Upper lobe of left lung (tissue), 6 donors: ENCODE measurements around the gene SH3PXD2A. TPM values are rescaled to one million over a fixed set of nuclear protein-coding genes. Genes with fewer than 3 reads are reported as not detected.

ENCODE experiments used
- ATAC-seq, 2 donors: fragments of 200-7000 bp; cut with Tn5 transposase; one replicate each; pipeline ENCODE4 v1.9.1; 2022; ENCODE audit warnings: mild to moderate bottlenecking in 2 of 2, moderate library complexity in 2 of 2; ENCODE audit not compliant: low FRiP score in 2 of 2
- DNase-seq, 2 donors: peaks; one replicate each; pipeline ENCODE4 v3.0.0-alpha.2; 2019 to 2020
- H3K27ac ChIP-seq, 4 donors: fragments of 200-600 bp; sonication (generic); one replicate each; pipeline ENCODE4 v1.5.1; 2016 to 2019
- H3K27me3 ChIP-seq, 4 donors: fragments of 200-600 bp; sonication (generic); one replicate each; pipeline ENCODE4 v1.5.1; 2017 to 2019
- H3K36me3 ChIP-seq, 4 donors: fragments of 200-600 bp; sonication (generic); one replicate each; pipeline ENCODE4 v1.5.1; 2016 to 2019
- H3K4me1 ChIP-seq, 4 donors: fragments of 200-600 bp; sonication (generic); one replicate each; pipeline ENCODE4 v1.5.1; 2018 to 2019
- H3K4me3 ChIP-seq, 4 donors: fragments of 200-600 bp; sonication (generic); one replicate each; pipeline ENCODE4 v1.5.1; 2017 to 2019; ENCODE audit warnings: mild to moderate bottlenecking in 2 of 4, moderate library complexity in 1 of 4
- H3K9me3 ChIP-seq, 4 donors: fragments of 200-600 bp; sonication (generic); one replicate each; pipeline ENCODE4 v1.5.1; 2018 to 2019
- CTCF ChIP-seq, 6 experiments: fragments of 450-650 bp in 4 of 6; fragments of 200-600 bp in 2 of 6; sonication (generic) in 2 of 6; IDR thresholded peaks; one replicate each; pipeline ENCODE4 v1.5.1; 2016 to 2019; ENCODE audit warnings: antibody characterized with exemption in 6 of 6
- EP300 ChIP-seq, 4 donors: sonication (generic); formaldehyde crosslinking; IDR thresholded peaks; one replicate each; pipeline ENCODE4 v1.5.1; 2017; ENCODE audit warnings: antibody characterized with exemption in 4 of 4, control low read depth in 2 of 4
- POLR2A ChIP-seq, 4 donors: fragments of 450-650 bp; IDR thresholded peaks; one replicate each; pipeline ENCODE4 v1.5.1; 2016 to 2017; ENCODE audit warnings: antibody characterized with exemption in 4 of 4, mild to moderate bottlenecking in 2 of 4
- POLR2AphosphoS5 ChIP-seq, 2 donors: sonication (generic); formaldehyde crosslinking; IDR thresholded peaks; one replicate each; pipeline ENCODE4 v1.5.1; 2017; ENCODE audit warnings: antibody characterized with exemption in 2 of 2
- WGBS, 2 donors: methylation state at CpG; one replicate each; pipeline ENCODE4 v1.1.5; 2017 to 2018; 5-methylcytosine and 5-hydroxymethylcytosine counted together
- total RNA-seq, 6 donors: library from RNA; depleted of rRNA in 4 of 6; stranded (reverse); fragments of >200 nt in 4 of 6; gene quantifications; one replicate each; pipeline versions ENCODE4 v1.1.0 to v1.2.1, GENCODE V29; 2016 to 2021
- donor health status: DM: no; HTN: no; CAD: no; lungs with moderate emphysema.
- donor health status: DM: no; HTN: yes; CAD: no; lungs with severe emphysema.

SH3PXD2A gene
- total RNA-seq, 6 donors from 2014 or later: 19.6 to 42.2 (median 30.8) TPM

- Histone ChIP-seq H3K36me3 (no peaks in the 10 kb centered on the region), H3K27ac (no peak overlapping the region), H3K9me3 (no peaks in the 10 kb centered on the region), H3K4me1 (peaks cover 7 to 16% (median 10%) of the 10 kb centered on the region in 4 donors), H3K4me3 (no peak overlapping the region), H3K27me3 (peaks cover 0 to 6% (median 0%) of the 10 kb centered on the region in 4 donors)
- WGBS, 2 donors: 86 to 92% methylated on average over 14 to 20 of the region's 20 CpGs
- TF ChIP-seq POLR2A (IDR thresholded peaks at IDR 0.05) (no peak), CTCF (IDR thresholded peaks at IDR 0.05) (no peak), POLR2AphosphoS5 (IDR thresholded peaks at IDR 0.05) (no peak), EP300 (IDR thresholded peaks at IDR 0.05) (no peak)
- DNase-seq (no peak), ATAC-seq (no peak)
These were observed 302.3 kb downstream of the SH3PXD2A start for GRCh38 chr10:103552856-103553742.

- TF ChIP-seq POLR2AphosphoS5 (IDR thresholded peaks at IDR 0.05) (peak in 1 of 2 donors; percentile 41), POLR2A (IDR thresholded peaks at IDR 0.05) (no peak)
- WGBS, 2 donors: 42 to 52% methylated on average over 8 to 10 of the region's 10 CpGs
- H3K4me1 ChIP-seq: peaks cover 7 to 16% (median 10%) of the 10 kb centered on the region in 4 donors
- no peak overlapping the region for H3K27ac ChIP-seq
- DNase-seq: peak in 1 of 2 donors; percentile 46
- H3K4me3 ChIP-seq: no peak overlapping the region
- peaks cover 0 to 6% (median 0%) of the 10 kb centered on the region in 4 donors for H3K27me3 ChIP-seq
- peak in 1 of 2 donors; percentile 65 for ATAC-seq
- no peaks in the 10 kb centered on the region for H3K9me3 ChIP-seq
- no peaks in the 10 kb centered on the region for H3K36me3 ChIP-seq
These were observed 303.5 kb downstream of the SH3PXD2A start for GRCh38 chr10:103551619-103552602.

GRCh38 chr10:103550229-103550628 lies 305.1 kb downstream of the SH3PXD2A start:
- Histone ChIP-seq H3K36me3 (no peaks in the 10 kb centered on the region), H3K9me3 (no peaks in the 10 kb centered on the region), H3K27me3 (no peaks in the 10 kb centered on the region), H3K4me3 (no peak overlapping the region), H3K4me1 (peaks cover 1 to 7% (median 3%) of the 10 kb centered on the region in 4 donors), H3K27ac (no peak overlapping the region)
- DNase-seq (no peak), ATAC-seq (no peak)
- TF ChIP-seq POLR2A (IDR thresholded peaks at IDR 0.05): no peak
- no peak for TF ChIP-seq POLR2AphosphoS5 (IDR thresholded peaks at IDR 0.05)
- TF ChIP-seq EP300 (IDR thresholded peaks at IDR 0.05): no peak
- no peak for TF ChIP-seq CTCF (IDR thresholded peaks at IDR 0.05)
- WGBS, 2 donors: 100% methylated on average over 1 of the region's 1 CpG

- DNase-seq: no peak
- no peaks in the 10 kb centered on the region for H3K9me3 ChIP-seq
- 77 to 87% methylated on average over 3 of the region's 3 CpGs for WGBS, 2 donors
These were observed 306.1 kb downstream of the SH3PXD2A start for GRCh38 chr10:103549349-103549685.

GRCh38 chr10:103548581-103549348 lies 306.6 kb downstream of the SH3PXD2A start:
- H3K4me1 ChIP-seq: no peaks in the 10 kb centered on the region
- H3K27ac ChIP-seq: no peak overlapping the region
- no peak for ATAC-seq

More at GRCh38 chr10:103549349-103549685, 306.1 kb downstream of the SH3PXD2A start:
- no peak overlapping the region for H3K27ac ChIP-seq
- no peak for ATAC-seq
- no peak overlapping the region for H3K4me3 ChIP-seq
- no peaks in the 10 kb centered on the region for H3K27me3 ChIP-seq
- H3K4me1 ChIP-seq: no peaks in the 10 kb centered on the region
- no peak for TF ChIP-seq EP300 (IDR thresholded peaks at IDR 0.05)
- no peaks in the 10 kb centered on the region for H3K36me3 ChIP-seq

More at GRCh38 chr10:103548581-103549348, 306.6 kb downstream of the SH3PXD2A start:
- TF ChIP-seq POLR2A (IDR thresholded peaks at IDR 0.05) (no peak), POLR2AphosphoS5 (IDR thresholded peaks at IDR 0.05) (no peak), CTCF (IDR thresholded peaks at IDR 0.05) (no peak), EP300 (IDR thresholded peaks at IDR 0.05) (no peak)
- DNase-seq: no peak
- 86 to 88% methylated on average over 10 to 12 of the region's 12 CpGs for WGBS, 2 donors
- no peaks in the 10 kb centered on the region for H3K36me3 ChIP-seq
- H3K27me3 ChIP-seq: no peaks in the 10 kb centered on the region
- no peaks in the 10 kb centered on the region for H3K9me3 ChIP-seq
- no peak overlapping the region for H3K4me3 ChIP-seq
